Measurements from ENCODE around the gene RHOBTB3. TPM values are rescaled to one million over a fixed set of nuclear protein-coding genes. Genes with fewer than 3 reads are reported as not detected.

RHOBTB3 gene
- total RNA-seq, 1 donor from 2014 or later: 75.2 TPM

DNA sequence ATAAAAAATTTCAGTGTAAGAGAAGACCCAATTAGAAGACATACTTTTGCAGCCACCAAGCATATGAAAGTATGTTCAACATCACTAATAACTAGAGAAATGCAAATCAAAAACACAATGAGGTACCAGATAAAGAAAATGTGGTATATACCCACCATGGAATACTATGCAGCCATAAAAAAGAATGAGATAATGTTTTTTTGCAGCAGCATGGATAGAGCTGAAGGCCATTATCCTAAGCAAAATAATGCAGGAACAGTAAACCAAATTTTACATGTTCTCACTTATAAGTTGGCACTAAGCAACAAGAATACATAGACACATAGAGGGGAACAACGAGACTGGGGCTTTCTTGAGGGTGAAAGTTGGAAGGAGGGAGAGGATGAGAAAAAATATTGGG lies 41.5 kb upstream of the RHOBTB3 start:
- Mint-ChIP-seq H3K27me3 (ENCODE audit: low read depth) (no peaks in the 10 kb centered on the region), H3K27ac (ENCODE audit: unreplicated experiment) (no peak overlapping the region), H3K36me3 (ENCODE audit: low read depth) (no peaks in the 10 kb centered on the region), H3K4me1 (ENCODE audit: low read depth) (no peaks in the 10 kb centered on the region), H3K9me3 (ENCODE audit: low read depth) (peaks cover 5% of the 10 kb centered on the region), H3K4me3 (ENCODE audit: unreplicated experiment) (no peak overlapping the region)
- TF ChIP-seq, protein P1, sequence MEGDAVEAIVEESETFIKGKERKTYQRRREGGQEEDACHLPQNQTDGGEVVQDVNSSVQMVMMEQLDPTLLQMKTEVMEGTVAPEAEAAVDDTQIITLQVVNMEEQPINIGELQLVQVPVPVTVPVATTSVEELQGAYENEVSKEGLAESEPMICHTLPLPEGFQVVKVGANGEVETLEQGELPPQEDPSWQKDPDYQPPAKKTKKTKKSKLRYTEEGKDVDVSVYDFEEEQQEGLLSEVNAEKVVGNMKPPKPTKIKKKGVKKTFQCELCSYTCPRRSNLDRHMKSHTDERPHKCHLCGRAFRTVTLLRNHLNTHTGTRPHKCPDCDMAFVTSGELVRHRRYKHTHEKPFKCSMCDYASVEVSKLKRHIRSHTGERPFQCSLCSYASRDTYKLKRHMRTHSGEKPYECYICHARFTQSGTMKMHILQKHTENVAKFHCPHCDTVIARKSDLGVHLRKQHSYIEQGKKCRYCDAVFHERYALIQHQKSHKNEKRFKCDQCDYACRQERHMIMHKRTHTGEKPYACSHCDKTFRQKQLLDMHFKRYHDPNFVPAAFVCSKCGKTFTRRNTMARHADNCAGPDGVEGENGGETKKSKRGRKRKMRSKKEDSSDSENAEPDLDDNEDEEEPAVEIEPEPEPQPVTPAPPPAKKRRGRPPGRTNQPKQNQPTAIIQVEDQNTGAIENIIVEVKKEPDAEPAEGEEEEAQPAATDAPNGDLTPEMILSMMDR (IDR thresholded peaks at IDR 0.05): no peak
- DNase-seq (ENCODE audit: low spot score): no peak

DNA sequence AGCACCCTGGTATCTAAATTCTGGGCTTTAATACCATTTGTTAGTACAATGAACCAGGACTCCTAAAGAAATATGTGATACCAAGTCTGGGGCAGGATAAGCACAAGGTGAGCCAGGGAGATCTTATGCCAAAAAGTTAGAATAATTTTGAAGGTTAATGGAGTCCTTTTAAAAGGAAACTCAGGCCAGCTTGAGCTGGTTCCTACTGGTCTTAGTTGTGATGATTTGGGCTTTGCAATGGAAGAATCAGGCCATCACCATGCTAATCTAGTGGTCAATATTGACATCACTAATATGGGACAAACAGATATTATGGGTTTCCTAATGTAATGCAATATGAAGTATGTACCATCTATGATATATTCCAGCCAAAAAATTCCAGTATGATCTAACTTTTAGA lies 40.8 kb upstream of the RHOBTB3 start:
- no peaks in the 10 kb centered on the region for H3K27me3 Mint-ChIP-seq (ENCODE audit: low read depth)
- TF ChIP-seq, protein P1 (IDR thresholded peaks at IDR 0.05): no peak

DNA sequence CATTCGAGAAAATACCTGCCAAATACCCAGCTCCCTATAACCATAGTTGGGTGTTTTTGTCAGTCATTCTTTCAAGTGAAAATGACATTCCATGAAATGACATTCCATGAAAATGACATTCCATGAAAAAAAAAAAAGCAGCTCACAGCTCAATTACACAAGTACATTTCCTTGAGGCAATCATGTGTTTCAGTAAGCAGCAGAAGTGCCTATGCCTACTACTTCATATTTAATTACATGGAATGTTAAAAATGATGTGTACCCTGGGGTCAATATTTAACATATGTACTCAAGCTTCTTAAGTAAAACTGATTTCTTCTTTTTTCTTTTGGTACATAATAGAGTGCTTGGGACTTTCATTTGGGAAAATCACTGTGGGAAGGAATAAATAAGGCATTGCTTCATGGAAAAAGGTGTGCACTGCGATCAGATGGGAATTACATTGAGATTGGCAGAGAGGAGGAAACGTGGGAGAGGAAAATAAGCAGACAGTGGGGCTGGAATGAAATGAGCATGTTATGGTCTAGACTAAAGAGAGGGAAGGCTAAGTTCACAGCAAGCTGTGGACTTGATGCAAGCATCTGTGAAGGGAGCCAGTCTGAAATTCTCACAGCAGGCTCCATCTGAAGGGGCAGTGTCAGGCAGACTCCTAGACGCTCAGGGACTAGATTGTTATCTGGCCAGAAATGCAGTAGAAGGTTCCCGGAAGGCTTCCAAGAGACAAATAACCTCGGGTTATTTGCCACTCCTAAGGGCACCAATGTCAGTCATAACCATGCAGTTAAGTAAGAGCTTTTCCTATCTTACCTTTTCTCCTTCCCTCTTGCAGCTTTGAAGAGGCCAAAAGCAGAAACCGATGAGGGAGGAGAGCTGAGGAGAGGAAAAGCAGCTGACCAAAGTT lies 33.1 kb upstream of the RHOBTB3 start:
- no peaks in the 10 kb centered on the region for H3K9me3 Mint-ChIP-seq (ENCODE audit: low read depth)
- TF ChIP-seq, protein P1 (IDR thresholded peaks at IDR 0.05): no peak
- no peaks in the 10 kb centered on the region for H3K36me3 Mint-ChIP-seq (ENCODE audit: low read depth)
- DNase-seq (ENCODE audit: low spot score): no peak
- H3K27ac Mint-ChIP-seq (ENCODE audit: unreplicated experiment): peak overlapping the region; percentile 74
- no peaks in the 10 kb centered on the region for H3K27me3 Mint-ChIP-seq (ENCODE audit: low read depth)
- no peak overlapping the region for H3K4me3 Mint-ChIP-seq (ENCODE audit: unreplicated experiment)
- H3K4me1 Mint-ChIP-seq (ENCODE audit: low read depth): peaks cover 18% of the 10 kb centered on the region

More for the DNA sequence above, 40.8 kb upstream of the RHOBTB3 start:
- H3K4me3 Mint-ChIP-seq (ENCODE audit: unreplicated experiment): no peak overlapping the region
- DNase-seq (ENCODE audit: low spot score): no peak
- no peak overlapping the region for H3K27ac Mint-ChIP-seq (ENCODE audit: unreplicated experiment)
- H3K9me3 Mint-ChIP-seq (ENCODE audit: low read depth): peaks cover 5% of the 10 kb centered on the region
- H3K4me1 Mint-ChIP-seq (ENCODE audit: low read depth): no peaks in the 10 kb centered on the region
- H3K36me3 Mint-ChIP-seq (ENCODE audit: low read depth): no peaks in the 10 kb centered on the region

DNA sequence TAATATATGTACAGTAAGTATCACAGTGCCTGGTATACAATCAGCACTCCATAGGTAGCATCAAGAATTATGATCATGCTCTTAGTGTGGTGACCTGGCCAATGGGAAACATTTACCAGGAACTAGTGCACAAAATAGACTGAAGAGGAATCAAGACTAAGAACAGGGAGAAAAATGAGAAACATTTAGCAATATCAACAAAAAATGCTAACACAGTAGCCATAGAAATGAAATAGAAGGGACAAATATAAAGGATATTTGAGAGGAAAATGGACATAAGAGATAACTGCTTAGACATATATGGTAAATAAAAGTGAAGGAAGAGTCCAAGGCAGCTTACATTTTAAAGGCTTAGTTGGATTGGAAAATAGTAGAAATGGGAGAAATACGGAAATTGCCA lies 31.8 kb upstream of the RHOBTB3 start:
- peaks cover 24% of the 10 kb centered on the region for H3K4me1 Mint-ChIP-seq (ENCODE audit: low read depth)
- no peak for DNase-seq (ENCODE audit: low spot score)
- no peaks in the 10 kb centered on the region for H3K27me3 Mint-ChIP-seq (ENCODE audit: low read depth)

DNA sequence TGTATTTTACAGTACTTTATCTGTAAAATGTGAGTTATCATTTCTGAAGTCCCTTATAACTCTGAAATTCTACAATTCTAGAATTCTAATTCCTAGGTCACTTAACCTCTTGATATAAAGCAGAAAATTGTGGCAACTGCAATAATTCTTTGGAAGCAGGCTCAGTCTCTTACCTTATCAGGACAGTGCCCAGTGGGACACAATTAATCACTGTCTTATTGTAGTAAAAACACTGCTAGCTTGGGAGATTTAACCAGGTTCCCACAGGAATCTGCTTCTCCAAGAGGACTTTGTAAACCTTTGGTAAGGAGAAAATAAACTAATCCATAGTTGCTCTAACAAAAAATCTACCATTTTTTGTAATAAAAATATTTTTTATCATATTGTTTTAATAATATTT lies 30.1 kb upstream of the RHOBTB3 start:
- no peaks in the 10 kb centered on the region for H3K27me3 Mint-ChIP-seq (ENCODE audit: low read depth)
- TF ChIP-seq, protein P1 (IDR thresholded peaks at IDR 0.05): no peak
- no peaks in the 10 kb centered on the region for H3K36me3 Mint-ChIP-seq (ENCODE audit: low read depth)
- no peak overlapping the region for H3K4me3 Mint-ChIP-seq (ENCODE audit: unreplicated experiment)
- no peaks in the 10 kb centered on the region for H3K9me3 Mint-ChIP-seq (ENCODE audit: low read depth)
- no peak overlapping the region for H3K27ac Mint-ChIP-seq (ENCODE audit: unreplicated experiment)
- H3K4me1 Mint-ChIP-seq (ENCODE audit: low read depth): peaks cover 24% of the 10 kb centered on the region
- DNase-seq (ENCODE audit: low spot score): no peak

More for the DNA sequence above, 31.8 kb upstream of the RHOBTB3 start:
- TF ChIP-seq, protein P1 (IDR thresholded peaks at IDR 0.05): no peak
- H3K36me3 Mint-ChIP-seq (ENCODE audit: low read depth): no peaks in the 10 kb centered on the region
- no peak overlapping the region for H3K27ac Mint-ChIP-seq (ENCODE audit: unreplicated experiment)
- no peak overlapping the region for H3K4me3 Mint-ChIP-seq (ENCODE audit: unreplicated experiment)
- H3K9me3 Mint-ChIP-seq (ENCODE audit: low read depth): no peaks in the 10 kb centered on the region
